ENCODE measurements around the gene UBE3D. TPM values are rescaled to one million over a fixed set of nuclear protein-coding genes. Genes with fewer than 3 reads are reported as not detected.

The UBE3D gene
- total RNA-seq, 2 experiments from 2014 or later: 6.7 to 7.6 TPM

GRCh38 chr6:82915666-82916065 lies 150.0 kb downstream of the UBE3D start:
- DNase-seq (no peak), ATAC-seq (no peak)
- H3K36me3 Mint-ChIP-seq (ENCODE audit: low read depth): peaks cover 16% of the 10 kb centered on the region
- peaks cover 7% of the 10 kb centered on the region for H3K9me3 Mint-ChIP-seq
- intact Hi-C loops (cut with micrococcal nuclease): no loop called here
- no peak for TF ChIP-seq CTCF (IDR thresholded peaks at IDR 0.05)
- ChIA-PET CTCF (no interaction called here), POLR2A (no interaction called here)
- no peaks in the 10 kb centered on the region for H3K4me1 Mint-ChIP-seq (ENCODE audit: low read depth)
- no peak overlapping the region for H3K27ac Mint-ChIP-seq
- no peak overlapping the region for H3K4me3 Mint-ChIP-seq
- H3K27me3 Mint-ChIP-seq: no peaks in the 10 kb centered on the region

GRCh38 chr6:82914511-82914910 lies 151.1 kb downstream of the UBE3D start:
- Mint-ChIP-seq H3K27ac (no peak overlapping the region), H3K36me3 (ENCODE audit: low read depth) (peaks cover 15% of the 10 kb centered on the region), H3K27me3 (no peaks in the 10 kb centered on the region), H3K9me3 (peaks cover 5% of the 10 kb centered on the region), H3K4me1 (ENCODE audit: low read depth) (no peaks in the 10 kb centered on the region), H3K4me3 (no peak overlapping the region)
- CTCF ChIA-PET: no interaction called here
- POLR2A ChIA-PET: no interaction called here
- DNase-seq (no peak), ATAC-seq (no peak)
- TF ChIP-seq CTCF (IDR thresholded peaks at IDR 0.05): no peak
- intact Hi-C loops (cut with micrococcal nuclease): no loop called here

GRCh38 chr6:82910820-82911219 lies 154.8 kb downstream of the UBE3D start:
- peaks cover 5% of the 10 kb centered on the region for H3K36me3 Mint-ChIP-seq (ENCODE audit: low read depth)
- no peak for TF ChIP-seq CTCF (IDR thresholded peaks at IDR 0.05)
- DNase-seq (no peak), ATAC-seq (no peak)
- ChIA-PET POLR2A (no interaction called here), CTCF (interaction anchor here (0.9 kb wide), 1 partner anchor 18 kb away, joined by 3 read pairs; no protein-coding TSS in a partner anchor)
- no peak overlapping the region for H3K4me3 Mint-ChIP-seq
- H3K4me1 Mint-ChIP-seq (ENCODE audit: low read depth): no peaks in the 10 kb centered on the region
- intact Hi-C loops (cut with micrococcal nuclease): no loop called here
- H3K9me3 Mint-ChIP-seq: no peaks in the 10 kb centered on the region
- H3K27ac Mint-ChIP-seq: no peak overlapping the region
- H3K27me3 Mint-ChIP-seq: no peaks in the 10 kb centered on the region

GRCh38 chr6:82910395-82910794 lies 155.2 kb downstream of the UBE3D start:
- ChIA-PET CTCF (no interaction called here), POLR2A (no interaction called here)
- no peaks in the 10 kb centered on the region for H3K4me1 Mint-ChIP-seq (ENCODE audit: low read depth)
- H3K36me3 Mint-ChIP-seq (ENCODE audit: low read depth): peaks cover 3% of the 10 kb centered on the region
- DNase-seq (no peak), ATAC-seq (no peak)
- intact Hi-C loops (cut with micrococcal nuclease): no loop called here
- no peaks in the 10 kb centered on the region for H3K27me3 Mint-ChIP-seq
- H3K4me3 Mint-ChIP-seq: no peak overlapping the region
- no peak for TF ChIP-seq CTCF (IDR thresholded peaks at IDR 0.05)
- no peak overlapping the region for H3K27ac Mint-ChIP-seq
- H3K9me3 Mint-ChIP-seq: no peaks in the 10 kb centered on the region

- H3K9me3 Mint-ChIP-seq: no peaks in the 10 kb centered on the region
- intact Hi-C loops (cut with micrococcal nuclease): no loop called here
- TF ChIP-seq CTCF (IDR thresholded peaks at IDR 0.05): no peak
- no peak overlapping the region for H3K27ac Mint-ChIP-seq
- CTCF ChIA-PET: no interaction called here
- DNase-seq (no peak), ATAC-seq (no peak)
- H3K36me3 Mint-ChIP-seq (ENCODE audit: low read depth): peaks cover 3% of the 10 kb centered on the region
- no peaks in the 10 kb centered on the region for H3K27me3 Mint-ChIP-seq
- H3K4me1 Mint-ChIP-seq (ENCODE audit: low read depth): no peaks in the 10 kb centered on the region
- no peak overlapping the region for H3K4me3 Mint-ChIP-seq
- POLR2A ChIA-PET: no interaction called here
These were observed 156.1 kb downstream of the UBE3D start for GRCh38 chr6:82909551-82909950.
